ENCODE results near the gene CCDC66.

Gene CCDC66

DNA sequence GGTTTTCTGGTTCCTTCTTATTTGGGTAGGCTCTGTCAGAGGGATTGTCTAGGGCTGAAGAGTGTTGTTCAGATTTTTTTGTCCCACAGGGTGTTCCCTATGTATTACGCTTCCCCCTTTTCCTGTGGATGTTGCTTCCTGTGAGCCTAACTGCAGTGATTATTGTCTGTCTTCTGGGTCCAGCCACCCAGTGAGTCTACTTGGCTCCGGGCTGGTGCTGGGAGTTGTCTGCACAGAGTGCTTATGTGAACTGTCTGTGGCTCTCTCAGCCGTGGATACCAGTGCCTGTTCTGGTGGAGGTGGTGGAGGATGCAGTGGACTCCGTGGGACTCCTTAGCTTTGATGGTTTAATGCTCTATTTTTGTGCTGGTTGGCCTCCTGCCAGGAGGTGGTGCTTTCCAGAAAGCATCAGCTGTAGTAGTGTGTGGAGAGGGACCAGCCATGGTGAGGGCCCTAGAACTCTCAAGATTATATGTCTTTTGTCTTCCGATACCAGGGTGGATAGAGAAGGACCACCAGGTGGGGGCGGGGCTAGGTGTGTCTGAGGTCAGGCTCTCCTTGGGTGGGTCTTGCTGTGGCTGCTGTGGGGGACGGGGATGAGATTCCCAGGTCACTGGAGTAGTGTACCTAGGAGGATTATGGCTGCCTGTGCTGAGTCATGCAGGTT, 53.8 kb downstream of the CCDC66 start:
- no peak for TF ChIP-seq CTCF (IDR thresholded peaks at IDR 0.05)
- Histone ChIP-seq H3K27ac (no peak overlapping the region), H3K4me3 (no peak overlapping the region)
- no peak for DNase-seq (ENCODE audit: low spot score)

DNA sequence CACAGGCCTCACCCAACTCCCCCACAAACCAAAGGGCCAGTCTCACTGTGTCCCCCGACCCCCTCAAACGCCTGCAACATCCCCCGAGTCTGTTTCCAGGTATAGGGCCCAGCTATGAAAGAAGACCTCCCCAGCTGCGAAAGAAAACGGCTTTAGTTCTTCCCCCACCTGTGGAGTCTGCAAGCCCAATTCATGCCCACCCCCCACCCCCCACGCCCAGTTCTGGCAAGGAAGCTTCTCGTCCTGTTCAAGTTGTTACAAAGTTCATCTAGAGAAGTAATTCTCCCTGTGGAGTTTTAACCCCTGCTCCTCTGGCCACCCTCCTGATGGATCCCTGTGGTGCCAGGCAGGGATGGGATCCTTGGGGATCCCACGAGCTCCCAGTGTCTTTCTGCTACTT, 54.4 kb downstream of the CCDC66 start:
- no peak for TF ChIP-seq CTCF (IDR thresholded peaks at IDR 0.05)
- no peak for DNase-seq (ENCODE audit: low spot score)
- Histone ChIP-seq H3K4me3 (no peak overlapping the region), H3K27ac (no peak overlapping the region)

DNA sequence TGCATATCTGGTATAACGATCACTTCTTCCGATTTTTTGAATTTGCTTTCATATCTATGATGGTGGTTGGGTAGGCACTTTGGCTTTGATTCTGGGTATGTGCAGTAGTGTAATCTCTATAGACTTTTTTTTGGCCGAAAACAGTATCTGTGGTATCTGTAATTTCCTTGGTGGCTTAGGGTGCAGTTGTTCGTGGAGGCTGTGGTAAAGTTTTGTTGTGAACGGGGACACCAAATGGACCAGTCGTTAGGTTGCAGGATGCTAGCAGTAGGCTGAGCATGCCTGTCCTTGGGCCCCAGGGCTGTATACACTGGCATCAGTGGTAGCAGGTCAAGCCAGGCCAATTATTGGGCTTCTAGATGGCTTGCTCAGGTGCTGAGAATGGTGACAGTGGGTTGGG, 55.2 kb downstream of the CCDC66 start:
- TF ChIP-seq CTCF (IDR thresholded peaks at IDR 0.05) = no peak
- no peak for DNase-seq (ENCODE audit: low spot score)
- Histone ChIP-seq H3K27ac (no peak overlapping the region), H3K4me3 (no peak overlapping the region)

GRCh38 chr3:56613016-56613415, 56.0 kb downstream of the CCDC66 start:
- TF ChIP-seq CTCF (IDR thresholded peaks at IDR 0.05) = no peak
- Histone ChIP-seq H3K4me3 (no peak overlapping the region), H3K27ac (no peak overlapping the region)
- DNase-seq (ENCODE audit: low spot score) = no peak

GRCh38 chr3:56616478-56617006, 59.6 kb downstream of the CCDC66 start:
- Histone ChIP-seq H3K27ac (no peak overlapping the region), H3K4me3 (no peak overlapping the region)
- no peak for TF ChIP-seq CTCF (IDR thresholded peaks at IDR 0.05)
- DNase-seq (ENCODE audit: low spot score) = no peak

- Histone ChIP-seq H3K4me3 (no peak overlapping the region), H3K27ac (no peak overlapping the region)
- DNase-seq (ENCODE audit: low spot score) = no peak
- no peak for TF ChIP-seq CTCF (IDR thresholded peaks at IDR 0.05)
These were observed 63.4 kb downstream of the CCDC66 start for GRCh38 chr3:56620371-56620770.

DNA sequence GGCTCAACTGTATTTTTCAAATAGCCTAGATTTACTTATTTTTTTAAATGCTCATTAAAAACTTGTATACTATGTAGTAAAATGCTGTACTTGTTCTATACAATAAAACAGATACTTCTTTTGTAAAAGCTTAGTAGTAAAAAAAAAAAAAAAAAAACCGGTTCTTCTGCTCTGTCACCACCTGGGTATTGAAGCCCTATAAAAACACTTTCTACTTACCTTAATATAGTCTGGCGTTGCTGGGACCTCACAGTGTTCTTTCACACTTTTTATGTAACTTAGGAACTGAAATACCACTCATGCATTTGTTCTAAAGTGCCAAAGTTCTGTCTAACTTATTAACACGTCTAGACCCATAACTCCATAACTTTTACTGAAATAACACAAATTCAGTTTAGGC, 64.7 kb downstream of the CCDC66 start:
- DNase-seq (ENCODE audit: low spot score) = no peak
- Histone ChIP-seq H3K27ac (no peak overlapping the region), H3K4me3 (no peak overlapping the region)
- TF ChIP-seq CTCF (IDR thresholded peaks at IDR 0.05) = no peak

Measured in coronary artery (tissue), 2 donors.